Karpas-422 (cell line): ENCODE data around the gene OCA2. TPM values are rescaled to one million over a fixed set of nuclear protein-coding genes. Genes with fewer than 3 reads are reported as not detected.
"Not testable (repeated sequence)": the region's sequence is repeated elsewhere in the genome, so short reads cannot be mapped to it uniquely, and the experiment has no call there.

ENCODE experiments used
- DNase-seq: peaks from one replicate; pipeline ENCODE4 v3.0.0-alpha.2; 2015
- H2AFZ ChIP-seq: fragments of 200-600 bp; sonication (generic); 2 replicates; pipeline ENCODE4 v1.6.1; 2014; ENCODE audit warnings: antibody characterized with exemption, low read length, mixed read lengths
- H3K27ac ChIP-seq: fragments of 200-600 bp; sonication (generic); 2 replicates; pipeline ENCODE4 v1.5.1; 2014; ENCODE audit warnings: mild to moderate bottlenecking, low read length, moderate library complexity
- H3K27me3 ChIP-seq: fragments of 200-600 bp; sonication (generic); 2 replicates; pipeline ENCODE4 v1.6.1; 2014; ENCODE audit warnings: low read length, mixed read lengths
- H3K36me3 ChIP-seq: fragments of 200-600 bp; sonication (generic); 2 replicates; pipeline ENCODE4 v1.6.1; 2014; ENCODE audit warnings: low read length, mixed read lengths; ENCODE audit not compliant: insufficient read depth
- H3K4me1 ChIP-seq: fragments of 200-600 bp; sonication (generic); 2 replicates; pipeline ENCODE4 v1.6.1; 2014; ENCODE audit warnings: mild to moderate bottlenecking, low read length, mixed read lengths
- H3K4me2 ChIP-seq: fragments of 200-600 bp; sonication (generic); 2 replicates; pipeline ENCODE4 v1.6.1; 2014; ENCODE audit warnings: low read length, low read depth, mild to moderate bottlenecking; ENCODE audit not compliant: poor library complexity, severe bottlenecking
- H3K4me3 ChIP-seq: fragments of 200-600 bp; sonication (generic); 2 replicates; pipeline ENCODE4 v1.5.1; 2014; ENCODE audit warnings: mild to moderate bottlenecking, antibody characterized with exemption, low read length, mixed read lengths
- H3K79me2 ChIP-seq: fragments of 200-600 bp; sonication (generic); 2 replicates; pipeline ENCODE4 v1.6.1; 2014; ENCODE audit warnings: mild to moderate bottlenecking, low read length, mixed read lengths
- H3K9ac ChIP-seq: fragments of 200-600 bp; sonication (generic); 2 replicates; pipeline ENCODE4 v1.6.0; 2014; ENCODE audit warnings: low read length
- H3K9me2 ChIP-seq: fragments of 200-600 bp; sonication (generic), shearing (Covaris generic); replicated peaks from 2 replicates; pipeline ENCODE4 v1.6.0; 2014; ENCODE audit warnings: mild to moderate bottlenecking, low read length, moderate library complexity; ENCODE audit not compliant: insufficient read depth
- H3K9me3 ChIP-seq: fragments of 300-700, 200-600 bp; sonication (generic); 2 replicates; pipeline ENCODE4 v1.6.1; 2014; ENCODE audit warnings: low read length, mixed read lengths
- H4K20me1 ChIP-seq: fragments of 200-600 bp; sonication (generic); 2 replicates; pipeline ENCODE4 v1.6.1; 2014; ENCODE audit warnings: mild to moderate bottlenecking, antibody characterized with exemption, low read length, low read depth; ENCODE audit not compliant: insufficient read depth
- total RNA-seq: library from RNA; depleted of rRNA; stranded (reverse); fragments of >200 nt; shearing (Covaris generic); gene quantifications from 2 replicates; pipeline ENCODE4 v1.2.3, GENCODE V29; 2014; ENCODE audit warnings: low replicate concordance

Gene OCA2
- total RNA-seq, 1 experiment from 2014 or later = not detected

DNA sequence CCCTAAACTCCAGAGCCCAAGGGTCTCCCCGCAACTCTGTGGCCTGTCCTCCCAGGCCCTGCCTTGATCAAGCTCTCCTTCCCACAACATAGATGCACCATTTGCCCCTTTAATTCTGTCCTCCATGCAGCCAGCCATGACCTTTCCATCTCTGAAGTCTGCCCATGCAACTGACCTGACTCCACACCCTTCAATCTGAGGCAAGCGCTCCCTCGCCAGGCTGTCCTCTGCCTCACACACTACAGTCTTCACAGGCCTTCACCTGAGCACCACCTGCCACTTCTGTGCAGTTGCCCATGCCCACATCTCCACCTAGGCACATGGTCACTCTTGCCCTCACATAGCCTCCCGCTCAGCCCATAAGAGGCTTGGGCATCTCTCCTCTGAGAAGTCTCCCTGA, 244.0 kb downstream of the OCA2 start:
- Histone ChIP-seq H3K4me2 (no peak overlapping the region), H3K36me3 (no peaks in the 10 kb centered on the region; the same call in 1 of the 2 replicates), H3K4me3 (no peak overlapping the region), H3K27me3 (no peaks in the 10 kb centered on the region; the same call in 1 of the 2 replicates), H3K9me2 (no peaks in the 10 kb centered on the region), H3K9ac (no peak overlapping the region), H2AFZ (no peak overlapping the region), H3K4me1 (no peaks in the 10 kb centered on the region), H4K20me1 (no peaks in the 10 kb centered on the region), H3K27ac (no peak overlapping the region), H3K79me2 (no peaks in the 10 kb centered on the region), H3K9me3 (peaks cover 27% of the 10 kb centered on the region)
- DNase-seq = no peak

DNA sequence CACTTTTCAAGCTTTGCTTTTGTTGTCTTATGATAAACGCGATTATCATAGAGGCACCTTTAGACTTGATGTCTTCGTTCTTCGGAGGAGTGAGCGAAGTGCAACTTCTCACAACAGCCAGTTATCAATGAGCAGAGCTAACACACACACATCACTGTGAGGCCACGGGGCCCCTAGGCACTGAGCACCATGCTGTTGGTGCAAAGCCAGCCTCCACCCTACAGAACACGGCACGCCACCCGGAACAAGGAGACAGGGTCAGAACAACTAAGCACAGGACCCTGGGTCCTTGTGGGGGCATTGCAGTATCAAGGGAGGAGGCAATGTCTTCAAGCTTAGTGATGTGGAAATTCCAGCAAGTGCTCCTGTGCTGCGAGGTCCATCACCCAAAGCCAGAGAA, 244.5 kb downstream of the OCA2 start:
- no peaks in the 10 kb centered on the region for H3K79me2 ChIP-seq
- no peak for DNase-seq
- H3K36me3 ChIP-seq = no peaks in the 10 kb centered on the region; the same call in 1 of the 2 replicates
- H3K9me3 ChIP-seq = peaks cover 28% of the 10 kb centered on the region
- H3K4me1 ChIP-seq = no peaks in the 10 kb centered on the region
- H3K4me3 ChIP-seq = no peak overlapping the region
- no peak overlapping the region for H3K4me2 ChIP-seq
- no peaks in the 10 kb centered on the region for H4K20me1 ChIP-seq
- no peak overlapping the region for H2AFZ ChIP-seq
- H3K9ac ChIP-seq = no peak overlapping the region
- H3K27me3 ChIP-seq = no peaks in the 10 kb centered on the region; the same call in 1 of the 2 replicates
- H3K9me2 ChIP-seq = no peaks in the 10 kb centered on the region
- H3K27ac ChIP-seq = no peak overlapping the region

DNA sequence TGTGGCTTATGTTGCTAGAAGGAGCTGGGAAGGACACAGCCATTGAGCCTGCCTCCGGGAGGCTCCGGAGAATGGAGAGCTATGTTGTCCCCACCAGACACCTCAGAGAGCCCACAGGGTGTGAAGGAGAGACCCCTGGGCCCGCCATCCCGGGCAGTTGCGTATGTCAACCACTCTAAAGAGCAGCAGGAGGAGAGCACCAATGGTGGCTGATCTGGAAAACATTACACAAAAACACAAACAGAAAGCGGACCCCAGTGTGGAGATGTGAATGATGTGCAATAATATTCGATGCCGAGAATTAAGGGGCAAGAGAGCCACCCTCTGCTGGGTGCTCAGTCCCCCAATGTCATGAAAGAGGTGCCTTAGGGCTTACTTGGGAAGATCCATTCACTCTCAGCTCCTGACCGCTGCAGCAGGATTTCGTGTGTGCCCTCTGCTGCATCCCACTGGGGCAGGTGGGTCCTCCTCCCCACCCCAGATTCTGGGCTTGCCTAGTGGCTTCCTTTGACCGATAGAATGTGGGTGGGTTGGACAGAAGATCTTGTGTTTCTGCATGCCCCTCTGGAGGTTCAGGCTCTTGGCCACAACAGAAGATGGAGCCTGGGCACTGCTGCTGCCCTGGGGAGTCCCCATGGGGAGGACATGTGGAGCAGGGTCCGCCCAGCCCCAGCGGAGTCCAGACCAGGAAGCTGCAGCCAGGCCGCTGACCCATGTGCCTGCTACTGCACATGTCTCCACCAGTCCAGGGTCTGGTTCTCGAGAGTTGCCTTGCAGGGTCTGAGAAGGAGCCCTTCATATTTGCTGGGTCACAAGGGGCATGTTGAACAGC, 245.3 kb downstream of the OCA2 start:
- Histone ChIP-seq H3K4me3 (no peak overlapping the region), H3K9ac (no peak overlapping the region), H4K20me1 (no peaks in the 10 kb centered on the region), H3K9me2 (no peaks in the 10 kb centered on the region), H3K27ac (no peak overlapping the region), H3K4me2 (no peak overlapping the region), H3K9me3 (peaks cover 36% of the 10 kb centered on the region), H3K27me3 (no peaks in the 10 kb centered on the region; the same call in 1 of the 2 replicates), H2AFZ (no peak overlapping the region), H3K79me2 (no peaks in the 10 kb centered on the region), H3K4me1 (no peaks in the 10 kb centered on the region), H3K36me3 (no peaks in the 10 kb centered on the region; the same call in 1 of the 2 replicates)
- no peak for DNase-seq

DNA sequence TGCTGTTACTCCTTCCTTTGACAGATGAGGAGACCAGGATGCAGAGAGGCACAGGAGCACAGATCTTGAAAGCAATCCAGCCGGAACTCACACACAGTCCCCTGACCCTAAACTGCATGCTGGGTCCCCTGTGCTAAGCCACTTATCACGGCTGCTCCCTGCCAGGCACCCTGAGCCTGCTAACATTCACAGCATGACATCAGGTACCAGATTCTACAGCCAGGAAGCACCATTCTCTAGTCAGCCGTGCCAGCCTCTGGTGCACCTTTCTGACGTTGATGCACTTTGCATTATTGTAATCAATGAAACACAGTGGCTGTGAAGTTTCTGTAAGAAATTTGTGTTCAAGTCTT, 247.3 kb downstream of the OCA2 start:
- H3K4me2 ChIP-seq = no peak overlapping the region
- no peaks in the 10 kb centered on the region for H3K79me2 ChIP-seq
- no peak overlapping the region for H3K9ac ChIP-seq
- no peaks in the 10 kb centered on the region for H3K4me1 ChIP-seq
- no peaks in the 10 kb centered on the region; the same call in 1 of the 2 replicates for H3K36me3 ChIP-seq
- no peaks in the 10 kb centered on the region for H3K9me2 ChIP-seq
- no peak overlapping the region for H3K27ac ChIP-seq
- H2AFZ ChIP-seq = no peak overlapping the region
- DNase-seq = no peak
- no peak overlapping the region for H3K4me3 ChIP-seq
- H4K20me1 ChIP-seq = no peaks in the 10 kb centered on the region
- H3K27me3 ChIP-seq = no peaks in the 10 kb centered on the region; the same call in 1 of the 2 replicates
- H3K9me3 ChIP-seq = peaks cover 43% of the 10 kb centered on the region

DNA sequence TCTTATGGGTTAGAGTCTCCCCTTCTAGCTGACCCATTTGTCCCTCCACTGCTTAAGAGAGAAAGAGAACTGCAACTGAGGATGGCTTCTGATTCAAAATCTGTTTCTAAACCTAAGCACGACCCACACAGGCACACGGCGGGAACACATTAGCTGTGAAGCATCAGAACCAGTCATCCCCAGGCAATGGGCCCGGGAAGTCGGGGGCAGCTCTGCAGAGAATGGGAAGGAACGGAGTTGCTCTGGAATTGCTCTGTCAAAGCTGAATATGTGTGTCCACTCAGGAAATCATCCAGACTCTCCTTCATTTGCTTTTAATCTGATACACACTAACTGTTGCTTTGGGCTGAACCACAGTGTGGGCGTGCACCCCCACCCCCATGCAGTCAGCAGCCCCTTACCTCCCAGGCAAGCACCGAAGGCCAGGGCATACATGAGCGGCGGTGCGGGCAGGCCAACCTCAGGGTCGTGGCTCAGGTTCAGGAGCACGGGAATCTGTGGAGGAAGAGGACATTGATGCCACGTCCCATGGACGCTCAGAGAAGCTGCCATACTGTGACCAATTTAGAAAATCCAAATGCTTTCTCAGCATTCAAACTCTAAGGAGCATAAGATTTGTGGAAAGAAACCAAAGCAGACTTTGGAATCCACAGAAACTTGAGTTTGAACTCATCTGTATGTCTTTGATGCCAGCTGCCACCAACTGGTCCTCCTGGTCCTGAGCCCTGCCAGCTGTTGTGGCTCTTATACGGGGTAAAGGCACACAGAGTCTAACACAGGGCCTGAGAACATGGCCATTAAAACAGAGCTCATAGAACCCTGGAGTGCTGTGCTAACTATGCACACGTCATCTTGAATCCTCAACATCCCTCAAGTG, 247.9 kb downstream of the OCA2 start:
- Histone ChIP-seq H3K27me3 (no peaks in the 10 kb centered on the region; the same call in 1 of the 2 replicates), H3K9me2 (no peaks in the 10 kb centered on the region), H3K36me3 (no peaks in the 10 kb centered on the region; the same call in 1 of the 2 replicates), H3K9ac (no peak overlapping the region), H3K4me2 (no peak overlapping the region), H3K27ac (no peak overlapping the region), H3K4me1 (no peaks in the 10 kb centered on the region), H3K4me3 (no peak overlapping the region), H3K79me2 (no peaks in the 10 kb centered on the region), H3K9me3 (peaks cover 37% of the 10 kb centered on the region), H2AFZ (no peak overlapping the region), H4K20me1 (no peaks in the 10 kb centered on the region)
- no peak for DNase-seq

DNA sequence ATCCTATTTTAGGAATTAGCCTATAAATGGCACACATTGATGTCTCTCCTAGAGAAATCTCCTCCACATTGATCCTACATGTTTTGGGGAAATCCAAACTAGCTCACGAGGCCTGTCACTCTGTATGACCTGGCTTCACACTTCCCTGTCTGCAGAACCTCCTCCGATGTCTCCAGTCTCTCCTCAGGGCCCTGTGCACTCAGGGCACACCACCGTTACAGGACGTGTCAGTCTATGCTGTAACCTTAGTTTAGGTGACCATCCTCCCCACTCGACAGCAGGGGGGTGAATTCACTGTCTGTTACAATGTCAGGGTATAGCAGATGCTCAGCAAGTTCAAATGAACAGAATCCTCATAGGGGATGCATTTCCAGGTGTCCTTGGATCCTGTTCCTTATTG, 249.1 kb downstream of the OCA2 start:
- H4K20me1 ChIP-seq = no peaks in the 10 kb centered on the region
- no peak overlapping the region for H3K9ac ChIP-seq
- DNase-seq = no peak
- H3K79me2 ChIP-seq = no peaks in the 10 kb centered on the region
- peaks cover 36% of the 10 kb centered on the region for H3K9me3 ChIP-seq
- no peak overlapping the region for H3K4me2 ChIP-seq
- no peaks in the 10 kb centered on the region; the same call in 1 of the 2 replicates for H3K27me3 ChIP-seq
- no peaks in the 10 kb centered on the region; the same call in 1 of the 2 replicates for H3K36me3 ChIP-seq
- no peaks in the 10 kb centered on the region for H3K4me1 ChIP-seq
- no peak overlapping the region for H3K27ac ChIP-seq
- no peak overlapping the region for H2AFZ ChIP-seq
- H3K4me3 ChIP-seq = no peak overlapping the region
- no peaks in the 10 kb centered on the region for H3K9me2 ChIP-seq

DNA sequence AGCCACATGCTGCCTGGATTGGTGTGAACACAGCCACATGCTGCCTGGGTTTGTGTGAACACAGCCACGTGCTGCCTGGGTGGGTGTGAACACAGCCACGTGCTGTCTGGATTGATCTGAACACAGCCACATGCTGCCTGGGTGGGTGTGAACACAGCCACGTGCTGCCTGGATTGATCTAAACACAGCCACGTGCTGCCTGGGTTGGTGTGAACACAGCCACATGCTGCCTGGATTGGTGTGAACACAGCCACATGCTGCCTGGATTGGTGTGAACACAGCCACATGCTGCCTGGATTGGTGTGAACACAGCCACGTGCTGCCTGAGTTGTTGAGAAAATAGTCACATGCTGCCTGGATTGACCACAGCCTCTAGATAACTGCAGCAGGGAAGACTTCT, 250.2 kb downstream of the OCA2 start:
- not testable (repeated sequence) for H3K4me3 ChIP-seq, H3K4me2 ChIP-seq, H4K20me1 ChIP-seq, H3K9me2 ChIP-seq, H3K4me1 ChIP-seq, DNase-seq, H3K27ac ChIP-seq, H3K9ac ChIP-seq, H2AFZ ChIP-seq, H3K36me3 ChIP-seq, H3K79me2 ChIP-seq, H3K27me3 ChIP-seq
- H3K9me3 ChIP-seq = peaks cover 26% of the 10 kb centered on the region
